ENCODE results near the gene FXR2. TPM values are rescaled to one million over a fixed set of nuclear protein-coding genes. Genes with fewer than 3 reads are reported as not detected.

Gene FXR2
- total and polyA plus RNA-seq, 9 donors: 13.8 to 36.1 (median 26.6) TPM

DNA sequence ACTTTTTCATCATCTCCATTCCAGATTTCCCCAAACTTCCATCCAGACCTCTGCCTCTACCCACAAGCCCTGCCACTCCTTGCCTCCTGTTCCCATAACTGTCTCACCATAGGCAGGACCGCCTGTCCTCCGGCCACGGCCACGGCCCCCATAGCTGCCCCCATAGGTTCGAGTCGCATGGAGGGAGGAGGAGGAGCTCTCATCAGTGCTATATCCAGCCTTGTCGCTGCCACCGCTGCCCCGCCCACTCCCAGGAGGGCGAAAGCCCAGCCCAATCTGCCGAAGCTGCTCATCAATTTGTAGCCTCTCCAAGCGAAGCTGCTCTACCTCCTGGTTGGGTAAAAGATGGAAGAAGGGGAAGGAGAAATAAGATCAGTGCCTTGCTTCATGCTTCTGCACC lies 21.4 kb downstream of the FXR2 start:
- no peaks in the 10 kb centered on the region for H3K9me3 ChIP-seq
- DNase-seq: no peak
- no peaks in the 10 kb centered on the region for H3K27me3 ChIP-seq
- no peak overlapping the region for H3K4me3 ChIP-seq
- no peak overlapping the region for H3K27ac ChIP-seq
- intact Hi-C loops (cut with DNase I): loop anchor here in 1 of 4 donors (10.0 kb wide), 1 partner anchor 78 kb away; no protein-coding TSS in a partner anchor
- no peak for TF ChIP-seq POLR2A (IDR thresholded peaks at IDR 0.05)
- TF ChIP-seq, protein P1, sequence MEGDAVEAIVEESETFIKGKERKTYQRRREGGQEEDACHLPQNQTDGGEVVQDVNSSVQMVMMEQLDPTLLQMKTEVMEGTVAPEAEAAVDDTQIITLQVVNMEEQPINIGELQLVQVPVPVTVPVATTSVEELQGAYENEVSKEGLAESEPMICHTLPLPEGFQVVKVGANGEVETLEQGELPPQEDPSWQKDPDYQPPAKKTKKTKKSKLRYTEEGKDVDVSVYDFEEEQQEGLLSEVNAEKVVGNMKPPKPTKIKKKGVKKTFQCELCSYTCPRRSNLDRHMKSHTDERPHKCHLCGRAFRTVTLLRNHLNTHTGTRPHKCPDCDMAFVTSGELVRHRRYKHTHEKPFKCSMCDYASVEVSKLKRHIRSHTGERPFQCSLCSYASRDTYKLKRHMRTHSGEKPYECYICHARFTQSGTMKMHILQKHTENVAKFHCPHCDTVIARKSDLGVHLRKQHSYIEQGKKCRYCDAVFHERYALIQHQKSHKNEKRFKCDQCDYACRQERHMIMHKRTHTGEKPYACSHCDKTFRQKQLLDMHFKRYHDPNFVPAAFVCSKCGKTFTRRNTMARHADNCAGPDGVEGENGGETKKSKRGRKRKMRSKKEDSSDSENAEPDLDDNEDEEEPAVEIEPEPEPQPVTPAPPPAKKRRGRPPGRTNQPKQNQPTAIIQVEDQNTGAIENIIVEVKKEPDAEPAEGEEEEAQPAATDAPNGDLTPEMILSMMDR (IDR thresholded peaks at IDR 0.05): no peak
- TF ChIP-seq EP300 (IDR thresholded peaks at IDR 0.05): no peak
- WGBS, 3 donors: 83 to 84% (median 84%) methylated on average over 12 of the region's 12 CpGs
- H3K36me3 ChIP-seq: no peaks in the 10 kb centered on the region
- H3K4me1 ChIP-seq (ENCODE audit: insufficient read depth): peaks cover 2% of the 10 kb centered on the region

DNA sequence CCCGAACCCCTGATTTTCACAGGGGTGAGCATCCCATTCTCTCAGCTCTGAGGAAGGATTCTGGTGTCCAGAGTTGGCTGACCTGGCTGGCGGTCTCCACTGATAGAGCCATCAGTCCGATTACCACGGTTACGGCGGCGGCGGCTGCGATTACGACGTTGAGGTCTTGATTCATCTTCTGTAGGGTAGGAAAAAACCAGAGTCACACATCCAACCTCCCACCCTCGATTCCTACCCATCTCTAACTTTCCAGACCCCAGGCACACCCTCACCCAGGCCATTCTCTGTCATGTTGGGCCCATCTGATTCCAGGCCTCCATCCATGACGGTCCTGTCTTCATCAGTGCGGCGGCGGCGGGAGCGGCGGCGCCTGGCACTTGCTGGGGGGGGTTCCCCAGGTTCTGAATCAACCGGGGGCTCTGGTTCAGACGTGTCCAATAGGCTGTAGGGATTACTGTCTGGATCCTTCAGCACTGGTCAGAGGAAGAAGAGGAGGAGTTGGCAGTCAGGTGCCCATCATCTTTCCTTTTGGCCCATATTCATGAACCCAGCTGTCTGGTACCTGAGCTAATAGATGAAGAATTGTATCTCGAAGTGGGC lies 22.2 kb downstream of the FXR2 start:
- no peak for DNase-seq
- Histone ChIP-seq H3K4me3 (no peak overlapping the region), H3K27ac (no peak overlapping the region), H3K36me3 (no peaks in the 10 kb centered on the region), H3K4me1 (ENCODE audit: insufficient read depth) (peaks cover 3% of the 10 kb centered on the region), H3K27me3 (no peaks in the 10 kb centered on the region), H3K9me3 (no peaks in the 10 kb centered on the region)
- no peak for TF ChIP-seq EP300 (IDR thresholded peaks at IDR 0.05)
- TF ChIP-seq POLR2A (IDR thresholded peaks at IDR 0.05): no peak
- intact Hi-C loops (cut with DNase I): loop anchor here in 1 of 4 donors (10.0 kb wide), 1 partner anchor 78 kb away; no protein-coding TSS in a partner anchor
- 85 to 89% (median 89%) methylated on average over 23 of the region's 23 CpGs for WGBS, 3 donors

DNA sequence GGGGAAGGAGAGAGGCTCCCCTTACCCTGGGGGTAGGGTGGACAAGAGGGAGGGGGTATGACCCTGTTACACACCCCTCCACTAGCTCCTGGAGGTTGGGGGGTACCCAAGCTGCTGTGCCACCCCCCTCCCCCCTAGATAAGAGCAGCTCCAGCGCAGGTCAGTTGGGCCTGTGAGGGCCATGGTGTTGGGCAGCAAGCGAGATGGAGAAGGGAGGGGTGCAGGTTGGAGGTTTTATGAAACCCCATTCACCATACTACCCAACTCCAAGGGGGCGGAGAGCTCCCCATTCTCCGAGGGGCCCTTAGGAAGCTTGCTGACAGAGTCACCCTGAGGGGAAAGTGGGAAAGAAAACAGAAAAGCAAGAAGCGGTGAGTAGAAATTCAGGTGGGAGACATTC lies 23.1 kb downstream of the FXR2 start:
- TF ChIP-seq, protein P1 (IDR thresholded peaks at IDR 0.05): no peak
- no peak for TF ChIP-seq EP300 (IDR thresholded peaks at IDR 0.05)
- no peak for TF ChIP-seq POLR2A (IDR thresholded peaks at IDR 0.05)
- Histone ChIP-seq H3K27me3 (no peaks in the 10 kb centered on the region), H3K9me3 (no peaks in the 10 kb centered on the region), H3K36me3 (no peaks in the 10 kb centered on the region), H3K4me3 (no peak overlapping the region), H3K27ac (no peak overlapping the region), H3K4me1 (ENCODE audit: insufficient read depth) (peaks cover 3% of the 10 kb centered on the region)
- 82 to 89% (median 88%) methylated on average over 5 of the region's 5 CpGs for WGBS, 3 donors
- no peak for DNase-seq
- intact Hi-C loops (cut with DNase I): loop anchor here in 1 of 4 donors (10.0 kb wide), 1 partner anchor 77 kb away; no protein-coding TSS in a partner anchor

DNA sequence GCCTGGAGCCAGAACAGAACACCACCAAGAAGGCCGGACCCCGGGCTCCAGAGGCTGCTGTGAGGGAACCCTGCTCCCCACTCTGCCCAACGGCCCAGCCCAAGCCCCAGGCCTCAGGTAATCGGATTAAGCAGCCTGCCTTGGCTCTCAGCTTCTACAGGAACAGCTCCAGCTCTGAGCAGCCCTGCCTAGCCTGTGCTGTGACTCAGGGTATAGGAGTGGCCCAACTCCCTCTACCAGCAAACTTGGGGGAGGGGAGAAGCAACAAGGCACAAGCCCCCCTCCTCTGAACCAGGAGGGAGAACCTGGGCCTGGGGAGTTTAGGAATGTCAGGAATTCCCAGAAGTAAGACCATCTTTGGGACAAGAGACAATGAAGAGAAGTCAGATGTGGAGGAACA lies 24.0 kb downstream of the FXR2 start:
- Histone ChIP-seq H3K36me3 (no peaks in the 10 kb centered on the region), H3K27ac (no peak overlapping the region), H3K4me1 (ENCODE audit: insufficient read depth) (peaks cover 3% of the 10 kb centered on the region), H3K27me3 (no peaks in the 10 kb centered on the region), H3K9me3 (no peaks in the 10 kb centered on the region), H3K4me3 (no peak overlapping the region)
- no peak for DNase-seq
- 69 to 78% (median 75%) methylated on average over 4 of the region's 4 CpGs for WGBS, 3 donors
- TF ChIP-seq EP300 (IDR thresholded peaks at IDR 0.05): no peak
- TF ChIP-seq, protein P1 (IDR thresholded peaks at IDR 0.05): no peak
- TF ChIP-seq POLR2A (IDR thresholded peaks at IDR 0.05): no peak
- intact Hi-C loops (cut with DNase I): loop anchor here in 1 of 4 donors (10.0 kb wide), 1 partner anchor 76 kb away; no protein-coding TSS in a partner anchor

Measured in ovary (tissue), 9 donors.